OCI-LY7 (cell line): ENCODE results near the gene NUDT22. TPM values are rescaled to one million over a fixed set of nuclear protein-coding genes. Genes with fewer than 3 reads are reported as not detected.

Experiments used
- BruUV-seq: library from RNA; stranded (reverse); fragments of 400-500 nt; replicated peaks from 2 replicates; lab custom pipeline; 2021; lab: Mats Ljungman, UMichigan
- CTCF ChIA-PET: fragments of 300-600 bp; sonication (Branson Sonifier 250); formaldehyde crosslinking; loops from one replicate; lab custom pipeline; 2022; ENCODE audit warnings: antibody characterized with exemption; ENCODE audit not compliant: unreplicated experiment; lab: Charles Lee
- POLR2A ChIA-PET: fragments of 300-600 bp; sonication (Branson Sonifier 250); formaldehyde crosslinking; loops from one replicate; lab custom pipeline; 2022; ENCODE audit warnings: antibody characterized with exemption; lab: Charles Lee
- DNase-seq: peaks from one replicate; pipeline ENCODE4 v3.0.0-alpha.2; 2015; ENCODE audit warnings: low spot score
- H2AFZ ChIP-seq: fragments of 200-600 bp; sonication (generic), shearing (Covaris generic); 2 replicates; pipeline ENCODE4 v1.6.1; 2014; ENCODE audit warnings: mild to moderate bottlenecking, antibody characterized with exemption, low read length, moderate library complexity
- H3K27ac ChIP-seq: fragments of 200-600 bp; sonication (generic); 2 replicates; pipeline ENCODE4 v1.5.1; 2014; ENCODE audit warnings: mixed run types, low read depth, mild to moderate bottlenecking, moderate library complexity, low read length, inconsistent platforms; ENCODE audit not compliant: poor library complexity, severe bottlenecking
- H3K36me3 ChIP-seq: fragments of 200-600 bp; sonication (generic); 2 replicates; pipeline ENCODE4 v1.6.1; 2014; ENCODE audit warnings: mild to moderate bottlenecking, antibody characterized with exemption, low read length, moderate library complexity, mixed read lengths; ENCODE audit not compliant: insufficient read depth
- H3K4me1 ChIP-seq: fragments of 200-600 bp; sonication (generic); 2 replicates; pipeline ENCODE4 v1.5.1; 2014; ENCODE audit warnings: mild to moderate bottlenecking, low read length; ENCODE audit not compliant: insufficient read depth, poor library complexity, severe bottlenecking
- H3K4me2 ChIP-seq: fragments of 200-600 bp; sonication (generic); 2 replicates; pipeline ENCODE4 v1.6.1; 2014; ENCODE audit warnings: mild to moderate bottlenecking, low read length
- H3K4me3 ChIP-seq: fragments of 200-600 bp; sonication (generic); 2 replicates; pipeline ENCODE4 v1.5.1; 2014; ENCODE audit warnings: mild to moderate bottlenecking, low read depth, low read length; ENCODE audit not compliant: poor library complexity, severe bottlenecking
- H3K79me2 ChIP-seq: fragments of 200-600 bp; sonication (generic); 2 replicates; pipeline ENCODE4 v1.6.1; 2016; ENCODE audit warnings: low read depth, mild to moderate bottlenecking, low read length, moderate library complexity, mixed read lengths; ENCODE audit not compliant: insufficient read depth
- H3K9me2 ChIP-seq: fragments of 200-600 bp; sonication (generic); 2 replicates; pipeline ENCODE4 v1.6.1; 2016; ENCODE audit warnings: mild to moderate bottlenecking, low read length, mixed read lengths; ENCODE audit not compliant: insufficient read depth
- H3K9me3 ChIP-seq: fragments of 200-600 bp; sonication (generic); 2 replicates; pipeline ENCODE4 v1.6.1; 2014; ENCODE audit warnings: mild to moderate bottlenecking, mixed run types, low read length, mixed read lengths
- H4K20me1 ChIP-seq: fragments of 200-600 bp; sonication (generic); 2 replicates; pipeline ENCODE4 v1.6.1; 2014; ENCODE audit warnings: mild to moderate bottlenecking, antibody characterized with exemption, low read length, moderate library complexity, mixed read lengths; ENCODE audit not compliant: insufficient read depth
- EZH2phosphoT487 ChIP-seq: fragments of 200-600 bp; sonication (generic); IDR thresholded peaks from 2 replicates; pipeline ENCODE4 v1.6.1; 2018; ENCODE audit warnings: low read depth, borderline replicate concordance, mild to moderate bottlenecking, mixed run types, antibody characterized with exemption, low read length, moderate library complexity, mixed read lengths
- intact Hi-C: fragments of 100-400 bp; cut with micrococcal nuclease; formaldehyde crosslinking; loops from one replicate; pipeline ENCODE4 v1.10.0; 2022; ENCODE audit not compliant: unreplicated experiment
- total RNA-seq, 2 experiments: library from RNA; depleted of rRNA in 1 of 2; stranded (reverse); fragments of >200 nt in 1 of 2; shearing (Covaris generic) in 1 of 2; gene quantifications; 2 replicates each; pipeline ENCODE4 v1.2.3, GENCODE V29; 2014 to 2022
- TF ChIP-seq, protein P1 (sequence below): fragments of 200-600 bp; sonication (generic); conservative IDR thresholded peaks from 2 replicates; pipeline ENCODE4 v1.5.1; 2014; ENCODE audit warnings: mild to moderate bottlenecking, antibody characterized with exemption, low read length, moderate library complexity, mixed read lengths

NUDT22 gene
- total RNA-seq, 2 experiments from 2014 or later = 81.4 to 98.4 TPM

DNA sequence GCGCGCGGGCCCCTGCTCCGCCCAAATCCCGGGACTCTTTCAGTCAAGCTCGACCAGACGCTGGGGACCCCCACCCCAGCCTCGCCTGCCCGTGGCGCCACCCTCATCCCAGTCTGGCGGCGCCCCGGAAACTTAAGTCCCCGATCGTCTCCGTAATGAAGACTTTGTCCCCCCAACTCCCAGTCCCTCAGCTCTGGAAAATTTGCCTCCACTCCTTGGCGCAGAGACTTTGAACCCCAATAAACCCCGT is 25.6 kb downstream of the NUDT22 start:
- H3K4me2 ChIP-seq = peak overlapping the region; percentile 98
- CTCF ChIA-PET = interaction anchor here (0.6 to 1.3 kb wide), 2 partner anchors 45 to 66 kb away, joined by 3 read pairs; partner anchors contain the start of gene TRMT112
- H2AFZ ChIP-seq = peak overlapping the region; percentile 54; the same call in 1 of the 2 replicates
- H3K4me1 ChIP-seq = peaks cover 55% of the 10 kb centered on the region
- no peak overlapping the region for H3K27ac ChIP-seq
- no peak for DNase-seq
- intact Hi-C loops = loop anchor here (1.0 kb wide), 1 partner anchor 18 kb away; no protein-coding TSS in a partner anchor
- H3K9me3 ChIP-seq = no peaks in the 10 kb centered on the region
- H4K20me1 ChIP-seq = no peaks in the 10 kb centered on the region
- H3K4me3 ChIP-seq = peak overlapping the region; percentile 76
- POLR2A ChIA-PET = no interaction called here
- no peaks in the 10 kb centered on the region for H3K79me2 ChIP-seq
- no TSS peak for BruUV-seq
- TF ChIP-seq, protein P1, sequence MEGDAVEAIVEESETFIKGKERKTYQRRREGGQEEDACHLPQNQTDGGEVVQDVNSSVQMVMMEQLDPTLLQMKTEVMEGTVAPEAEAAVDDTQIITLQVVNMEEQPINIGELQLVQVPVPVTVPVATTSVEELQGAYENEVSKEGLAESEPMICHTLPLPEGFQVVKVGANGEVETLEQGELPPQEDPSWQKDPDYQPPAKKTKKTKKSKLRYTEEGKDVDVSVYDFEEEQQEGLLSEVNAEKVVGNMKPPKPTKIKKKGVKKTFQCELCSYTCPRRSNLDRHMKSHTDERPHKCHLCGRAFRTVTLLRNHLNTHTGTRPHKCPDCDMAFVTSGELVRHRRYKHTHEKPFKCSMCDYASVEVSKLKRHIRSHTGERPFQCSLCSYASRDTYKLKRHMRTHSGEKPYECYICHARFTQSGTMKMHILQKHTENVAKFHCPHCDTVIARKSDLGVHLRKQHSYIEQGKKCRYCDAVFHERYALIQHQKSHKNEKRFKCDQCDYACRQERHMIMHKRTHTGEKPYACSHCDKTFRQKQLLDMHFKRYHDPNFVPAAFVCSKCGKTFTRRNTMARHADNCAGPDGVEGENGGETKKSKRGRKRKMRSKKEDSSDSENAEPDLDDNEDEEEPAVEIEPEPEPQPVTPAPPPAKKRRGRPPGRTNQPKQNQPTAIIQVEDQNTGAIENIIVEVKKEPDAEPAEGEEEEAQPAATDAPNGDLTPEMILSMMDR = no peak
- TF ChIP-seq EZH2phosphoT487 = no peak
- no peaks in the 10 kb centered on the region for H3K9me2 ChIP-seq
- H3K36me3 ChIP-seq = no peaks in the 10 kb centered on the region

DNA sequence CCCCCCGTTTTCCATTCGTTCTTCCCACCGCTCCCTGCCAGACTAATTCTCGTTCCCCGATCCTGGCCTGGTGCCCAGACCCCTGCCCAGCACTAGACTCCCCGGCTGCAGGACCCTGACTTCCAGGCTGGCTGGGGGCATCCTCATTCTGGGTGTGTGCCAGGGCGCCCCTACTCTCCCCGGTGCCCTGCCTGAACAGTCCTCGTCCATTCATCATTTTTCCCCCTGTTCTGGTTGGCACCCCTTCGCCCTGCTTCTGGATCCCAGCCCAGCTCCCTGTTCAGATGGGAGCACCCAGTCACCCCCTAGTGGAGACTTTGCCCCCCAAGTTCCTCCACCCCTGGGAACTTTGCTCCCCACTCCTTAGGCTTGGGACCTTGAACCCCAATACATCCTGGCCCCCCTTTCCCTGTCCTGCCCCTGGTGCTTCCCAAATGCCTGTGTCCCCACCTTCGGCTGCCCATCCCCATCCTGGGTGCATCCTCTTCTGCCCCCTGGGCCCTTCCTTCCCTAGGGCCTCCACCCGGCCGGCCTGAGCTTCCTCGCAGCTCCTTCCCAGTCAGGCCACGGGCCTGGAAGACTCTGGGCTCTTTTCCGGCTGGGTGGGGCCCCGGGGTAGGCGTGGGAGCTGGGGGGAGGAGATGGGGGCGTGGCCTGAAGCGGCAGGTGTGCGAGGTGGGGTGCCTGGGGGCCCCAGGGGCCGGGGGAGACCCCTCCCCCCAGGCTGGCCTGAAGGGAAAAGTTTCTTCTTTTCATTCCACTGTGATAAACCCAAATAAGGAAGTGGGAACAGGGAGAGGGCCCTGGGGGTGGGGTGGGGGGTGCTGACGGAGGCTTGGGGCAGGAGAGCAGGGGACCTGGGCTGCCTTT is 26.2 kb downstream of the NUDT22 start:
- no peak for TF ChIP-seq EZH2phosphoT487
- TF ChIP-seq, protein P1 = peak; percentile 71
- Histone ChIP-seq H3K4me1 (peaks cover 51% of the 10 kb centered on the region), H3K36me3 (no peaks in the 10 kb centered on the region), H3K9me3 (no peaks in the 10 kb centered on the region), H3K27ac (no peak overlapping the region), H2AFZ (peak overlapping the region; percentile 54; the same call in 1 of the 2 replicates), H4K20me1 (no peaks in the 10 kb centered on the region), H3K4me3 (peak overlapping the region; percentile 76), H3K79me2 (no peaks in the 10 kb centered on the region), H3K9me2 (no peaks in the 10 kb centered on the region), H3K4me2 (peak overlapping the region; percentile 98)
- ChIA-PET CTCF (interaction anchor here (0.5 to 1.3 kb wide), 3 partner anchors 34 to 65 kb away, joined by 3 to 4 read pairs (median 3); partner anchors contain the start of gene TRMT112), POLR2A (interaction anchor here (0.6 to 0.7 kb wide), 2 partner anchors 35 to 670 kb away, joined by 3 to 7 read pairs; no protein-coding TSS in a partner anchor)
- intact Hi-C loops = no loop called here
- no TSS peak for BruUV-seq
- DNase-seq = peak; percentile 36

DNA sequence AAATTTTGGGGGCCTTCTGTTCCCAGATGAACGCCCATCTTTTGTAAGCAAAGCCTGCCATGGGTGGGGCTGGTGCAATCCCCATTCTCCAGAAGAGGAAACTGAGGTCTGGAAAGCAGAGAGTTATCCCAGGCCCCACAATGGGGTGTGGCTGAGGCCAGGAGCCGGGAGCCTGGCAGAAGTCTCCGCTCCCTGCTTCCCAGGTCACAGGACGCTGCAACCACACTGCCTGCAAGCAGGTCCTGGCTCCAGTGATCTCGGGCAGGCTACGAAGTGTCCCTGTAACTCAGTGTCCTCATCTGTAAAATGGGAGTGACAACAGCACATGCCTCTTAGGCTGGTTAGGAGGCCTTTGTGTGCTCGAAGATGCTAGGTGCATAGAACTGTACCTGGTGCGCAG is 27.0 kb downstream of the NUDT22 start:
- no peak for DNase-seq
- POLR2A ChIA-PET = no interaction called here
- no peak for TF ChIP-seq EZH2phosphoT487
- TF ChIP-seq, protein P1 = no peak
- H2AFZ ChIP-seq = no peak overlapping the region
- H4K20me1 ChIP-seq = no peaks in the 10 kb centered on the region
- H3K79me2 ChIP-seq = no peaks in the 10 kb centered on the region
- H3K27ac ChIP-seq = no peak overlapping the region
- H3K9me3 ChIP-seq = no peaks in the 10 kb centered on the region
- CTCF ChIA-PET = no interaction called here
- no peak overlapping the region for H3K4me3 ChIP-seq
- no TSS peak for BruUV-seq
- no peaks in the 10 kb centered on the region for H3K9me2 ChIP-seq
- peaks cover 44% of the 10 kb centered on the region for H3K4me1 ChIP-seq
- H3K36me3 ChIP-seq = no peaks in the 10 kb centered on the region
- intact Hi-C loops = no loop called here
- H3K4me2 ChIP-seq = peak overlapping the region; percentile 98; the same call in 1 of the 2 replicates
